NCI-H82 (cell line): ENCODE results near the gene URM1.

Experiments
- DNase-seq: peaks from one replicate; lab custom pipeline; 2025; lab: John Stamatoyannopoulos, UW

Gene URM1

DNA sequence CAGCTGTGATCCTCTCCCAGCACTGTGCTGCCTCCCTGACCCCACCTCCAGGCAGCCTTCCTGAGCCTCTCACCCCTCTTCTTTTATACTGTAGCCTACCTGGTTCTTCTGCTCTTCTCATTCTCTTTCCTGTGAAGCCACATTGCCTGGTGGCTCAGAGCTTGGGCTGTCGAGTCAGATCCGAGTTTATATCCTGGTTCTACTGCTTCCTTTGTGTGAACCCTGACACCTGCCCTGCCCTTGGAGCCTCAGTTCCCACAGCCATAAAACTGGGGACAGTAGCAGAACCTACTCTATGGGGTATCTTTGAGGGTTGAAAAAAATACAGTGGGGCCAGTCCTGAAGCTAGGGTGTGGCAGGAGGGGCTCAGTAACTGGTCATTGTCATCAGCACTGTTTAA is 22.0 kb upstream of the URM1 start:
- DNase-seq = no peak

DNA sequence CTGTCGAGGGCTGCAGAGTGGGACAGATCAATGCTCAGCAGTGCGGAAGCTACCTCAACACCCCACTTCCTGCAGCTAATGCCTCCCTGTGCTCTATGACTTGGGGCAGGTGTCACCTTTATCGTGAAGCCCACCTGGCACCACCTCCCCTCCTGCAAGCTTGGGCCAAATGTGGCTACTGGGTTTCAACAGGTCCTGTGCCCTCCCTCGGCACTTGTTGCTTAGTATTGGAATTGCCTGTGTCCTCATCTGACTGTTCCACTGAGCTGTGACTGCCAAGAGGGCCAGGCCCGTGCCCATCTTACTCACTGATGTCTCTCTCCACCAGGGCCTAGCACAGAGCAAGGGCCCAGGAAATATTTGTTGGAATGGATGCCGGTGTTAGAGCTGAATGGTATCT is 21.4 kb upstream of the URM1 start:
- DNase-seq = no peak

DNA sequence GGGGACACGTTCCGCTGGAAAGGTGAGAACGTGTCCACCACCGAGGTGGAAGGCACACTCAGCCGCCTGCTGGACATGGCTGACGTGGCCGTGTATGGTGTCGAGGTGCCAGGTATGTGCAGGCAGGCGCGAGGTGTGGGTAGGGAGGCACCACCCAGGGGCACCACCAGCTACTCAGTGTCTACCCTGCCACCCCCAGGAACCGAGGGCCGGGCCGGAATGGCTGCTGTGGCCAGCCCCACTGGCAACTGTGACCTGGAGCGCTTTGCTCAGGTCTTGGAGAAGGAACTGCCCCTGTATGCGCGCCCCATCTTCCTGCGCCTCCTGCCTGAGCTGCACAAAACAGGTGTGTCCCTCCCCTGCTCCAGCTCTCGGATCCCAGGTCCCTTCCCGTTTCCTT is 15.7 kb upstream of the URM1 start:
- no peak for DNase-seq

- DNase-seq = no peak
Observed at GRCh38 chr9:128358090-128358489, 13.1 kb upstream of the URM1 start.

DNA sequence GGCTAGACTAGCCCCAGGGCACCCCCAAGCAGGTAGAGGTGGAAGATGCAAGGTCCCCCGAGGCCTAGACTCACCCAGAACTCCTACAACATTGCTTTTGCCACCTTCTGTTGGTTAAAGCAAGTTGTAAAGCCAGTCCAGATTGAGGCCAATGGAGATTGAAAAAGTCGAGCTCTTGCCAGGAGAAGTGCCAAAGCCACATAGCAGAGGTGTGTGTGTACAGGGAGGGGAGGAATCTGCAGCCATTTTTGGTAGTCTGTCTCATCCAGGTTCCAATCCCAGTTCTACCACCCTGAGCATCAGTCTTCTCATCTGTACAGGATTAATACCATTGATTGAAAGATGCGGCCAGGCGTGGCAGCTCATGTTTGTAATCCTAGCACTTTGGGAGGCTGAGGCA is 12.3 kb upstream of the URM1 start:
- DNase-seq = peak; percentile 15

GRCh38 chr9:128360826-128361225 is 10.3 kb upstream of the URM1 start:
- DNase-seq = no peak

GRCh38 chr9:128361296-128361985 is 9.7 kb upstream of the URM1 start:
- no peak for DNase-seq

- peak; percentile 93 for DNase-seq
Observed at GRCh38 chr9:128361986-128362646, 9.1 kb upstream of the URM1 start.

DNA sequence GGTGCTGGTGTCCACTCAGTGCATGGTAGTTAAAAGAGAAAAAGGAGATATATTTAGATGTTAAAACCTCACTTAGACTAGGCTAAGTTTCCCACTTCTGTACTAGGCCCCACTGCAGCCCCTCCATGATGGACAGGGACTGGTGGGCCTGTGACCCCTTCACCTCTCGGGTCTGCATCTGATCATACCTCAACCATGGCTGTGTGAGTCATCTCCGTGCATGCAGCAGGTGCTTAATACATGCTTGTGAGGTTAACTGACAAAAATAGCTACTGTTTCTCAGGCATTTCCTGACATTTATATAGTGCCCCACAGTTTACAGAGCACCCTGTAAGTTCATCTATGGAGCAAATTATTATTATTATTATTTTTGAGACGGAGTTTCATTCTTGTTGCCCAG is 8.4 kb upstream of the URM1 start:
- DNase-seq = no peak

DNA sequence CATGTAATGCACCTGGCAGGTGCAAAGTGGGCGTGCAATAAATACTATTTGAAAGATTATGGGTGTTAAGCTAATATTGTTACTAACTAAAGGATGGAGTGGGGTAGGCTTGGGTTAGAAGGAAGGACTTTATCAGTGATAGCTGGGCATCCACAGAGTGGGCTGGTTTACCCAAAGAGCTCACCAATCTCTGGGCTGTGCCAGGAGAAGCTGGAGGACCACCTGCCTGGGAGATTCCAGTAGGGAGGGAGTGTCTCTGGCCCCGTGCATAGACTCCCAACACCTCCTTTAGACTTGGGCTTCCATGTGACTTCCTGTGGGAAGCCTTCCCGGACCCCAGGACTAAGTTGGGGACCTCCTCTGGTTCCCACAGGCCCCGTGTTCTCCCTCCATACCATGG is 5.6 kb upstream of the URM1 start:
- peak; percentile 44 for DNase-seq

DNA sequence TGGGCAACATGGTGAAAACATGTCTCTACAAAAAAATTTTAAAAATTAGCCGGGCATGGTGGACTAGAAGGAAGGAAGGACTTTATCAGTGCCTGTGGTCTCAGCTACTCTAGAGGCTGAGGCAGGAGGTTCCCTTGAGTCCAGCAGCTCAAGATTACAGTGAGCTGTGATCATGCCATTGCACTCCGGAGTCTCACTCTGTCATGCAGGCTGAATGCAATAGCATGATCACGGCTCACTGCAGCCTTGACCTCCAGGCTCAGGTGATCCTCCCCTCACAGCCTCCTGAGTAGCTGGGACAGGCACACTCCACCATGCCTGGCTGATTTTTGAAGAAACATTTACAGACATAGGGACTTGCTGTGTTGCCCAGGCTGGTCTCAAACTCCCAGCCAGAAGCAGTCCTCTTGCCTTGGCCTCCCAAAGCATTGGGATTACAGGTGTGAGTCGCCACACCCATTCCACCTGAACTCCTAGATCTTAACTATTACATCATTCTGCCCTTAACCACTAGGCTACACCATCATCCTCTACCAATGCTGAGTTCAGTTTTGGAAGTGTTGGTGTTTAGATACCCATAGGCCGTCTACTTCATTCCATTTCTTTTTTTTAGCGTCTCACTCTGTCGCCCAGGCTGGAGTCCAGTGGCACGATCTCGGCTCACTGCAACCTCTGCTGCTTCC is 2.0 kb upstream of the URM1 start:
- no peak for DNase-seq

GRCh38 chr9:128370367-128370751 is 815 bp upstream of the URM1 start:
- no peak for DNase-seq

- no peak for DNase-seq
Observed at GRCh38 chr9:128371630-128372117, 500 bp downstream of the URM1 start.

- no peak for DNase-seq
Observed at GRCh38 chr9:128372188-128372641, 1.0 kb downstream of the URM1 start.

- no peak for DNase-seq
Observed at GRCh38 chr9:128372784-128373183, 1.6 kb downstream of the URM1 start.

DNA sequence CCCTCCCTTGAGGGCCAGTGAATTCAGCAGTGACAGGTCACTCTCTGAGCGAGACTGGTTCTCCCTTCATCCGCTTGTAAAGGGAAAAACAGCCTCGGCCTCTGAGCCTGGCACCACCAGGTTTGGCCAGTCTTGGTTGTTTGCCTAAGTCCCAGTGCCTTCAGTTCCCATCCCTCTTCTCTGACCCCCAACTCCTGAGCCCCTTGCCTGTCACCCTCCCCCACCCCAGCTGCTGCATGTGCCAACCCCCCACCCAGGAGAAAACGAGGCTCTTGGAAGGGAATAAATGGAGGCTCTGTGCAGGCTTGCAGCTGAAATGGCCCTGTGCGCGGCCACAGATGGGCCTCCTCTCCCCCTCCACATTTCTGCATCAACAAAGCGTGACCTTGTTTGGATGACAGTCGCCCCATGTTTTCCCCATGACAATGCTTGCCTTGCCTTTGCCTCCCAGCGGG is 3.1 kb downstream of the URM1 start:
- DNase-seq = no peak

DNA sequence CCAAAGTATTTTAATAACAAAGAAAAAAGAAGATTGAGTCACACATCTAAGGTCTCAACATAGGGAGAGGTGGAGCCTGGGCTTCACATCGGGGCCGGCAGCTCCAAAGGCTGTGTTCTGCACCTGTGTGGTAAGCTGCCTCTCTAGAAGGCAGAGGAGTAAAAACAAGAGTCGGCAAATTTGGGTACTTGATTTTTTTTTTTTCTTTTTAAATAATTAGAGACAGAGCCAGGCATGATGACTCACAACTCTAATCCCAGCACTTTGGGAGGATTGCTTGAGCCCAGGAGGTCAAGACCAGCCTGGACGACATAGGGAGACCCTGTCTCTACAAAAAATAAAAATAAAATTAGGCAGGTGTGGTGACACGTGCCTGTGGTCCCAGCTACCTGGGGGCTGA is 4.7 kb downstream of the URM1 start:
- DNase-seq = no peak

GRCh38 chr9:128382261-128382660 is 11.1 kb downstream of the URM1 start:
- DNase-seq = no peak

DNA sequence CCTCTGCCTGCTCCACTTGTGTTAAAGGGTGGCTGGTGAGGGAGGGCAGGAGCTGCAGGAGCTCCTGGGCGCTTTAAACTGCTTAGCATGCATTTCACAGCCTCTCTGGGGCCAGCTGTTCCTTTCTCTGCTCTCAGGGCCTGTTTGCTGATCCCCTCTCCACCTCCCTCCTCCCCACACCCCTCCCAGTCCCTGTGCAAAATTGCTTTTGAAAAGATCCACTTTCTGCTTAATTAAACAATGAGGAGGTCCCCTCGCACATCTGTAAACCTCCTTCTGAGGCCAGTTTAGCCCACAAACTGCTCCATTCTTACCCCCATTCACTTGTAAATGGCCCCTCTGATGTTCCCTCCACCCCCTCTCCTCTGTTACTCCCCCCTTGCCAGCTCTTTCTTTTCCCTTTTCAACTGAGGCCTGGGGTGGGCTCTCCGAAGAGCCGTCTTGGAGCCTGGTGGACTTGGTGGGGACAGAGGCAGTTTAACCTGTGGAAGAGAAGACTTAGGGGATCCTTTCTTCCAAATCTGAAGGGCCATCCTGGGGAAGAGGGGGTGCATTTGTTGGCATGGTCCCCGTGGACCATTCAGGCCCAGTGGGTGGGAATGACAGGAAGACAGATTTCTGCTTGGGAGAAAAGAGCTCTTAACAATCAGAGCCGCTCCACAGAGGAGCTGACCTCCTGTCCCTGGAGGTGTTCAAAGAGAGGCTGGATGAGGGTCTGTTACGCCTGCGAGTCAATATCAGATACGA is 12.0 kb downstream of the URM1 start:
- DNase-seq = peak; percentile 91

DNA sequence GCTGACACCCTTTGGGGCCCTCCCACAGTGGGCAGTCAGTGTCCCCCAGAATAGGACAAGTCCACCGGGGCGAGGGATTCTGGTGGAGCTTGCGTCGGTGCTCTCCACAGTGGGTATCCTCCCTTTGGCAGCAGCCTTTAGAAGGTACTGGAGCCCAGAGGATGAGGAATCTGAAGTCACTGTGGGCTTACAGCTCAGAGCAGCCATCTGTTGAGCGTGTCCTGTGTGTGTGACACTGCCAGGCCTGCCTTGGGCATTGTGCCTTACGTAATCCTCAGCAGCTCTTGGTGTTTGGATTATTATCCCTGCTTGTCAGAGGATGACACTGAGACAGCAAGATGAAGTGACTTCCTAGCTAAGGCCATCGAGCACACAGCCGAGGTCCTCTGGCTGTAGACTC is 12.6 kb downstream of the URM1 start:
- peak; percentile 91 for DNase-seq

DNA sequence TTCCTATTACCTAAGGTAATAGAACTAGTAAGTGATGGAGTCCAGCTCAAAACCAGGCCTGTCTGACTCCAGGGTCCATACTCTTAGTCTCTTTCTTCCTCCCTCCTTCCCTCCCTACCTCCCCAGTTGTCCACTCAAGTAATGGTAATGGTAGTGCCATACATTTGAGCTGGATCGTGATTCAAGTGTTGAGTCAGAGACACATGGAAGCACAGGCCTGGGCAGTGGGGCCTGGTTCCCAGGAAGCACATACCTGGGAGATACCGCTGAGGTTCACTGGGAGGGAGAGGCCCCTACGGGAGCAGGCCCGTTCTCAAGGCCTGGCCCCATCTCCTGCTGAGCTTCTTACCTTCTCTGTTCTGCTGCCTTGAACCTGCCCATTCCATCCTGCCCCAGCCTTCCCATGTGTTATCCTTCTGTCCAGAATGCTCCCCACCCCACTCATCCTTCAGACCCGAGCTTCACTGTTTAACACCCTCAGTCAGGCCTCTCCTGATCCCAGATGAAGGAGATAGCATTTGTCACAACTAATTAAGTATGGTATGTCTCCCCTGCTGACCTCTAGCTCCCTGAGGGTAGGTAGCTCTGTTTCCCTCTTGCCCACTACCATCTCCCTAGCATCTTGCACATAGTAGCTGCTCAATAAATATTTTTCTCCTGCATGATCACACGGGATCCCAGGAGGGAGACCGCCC is 13.8 kb downstream of the URM1 start:
- DNase-seq = no peak
